ENCODE data around the gene CREB3L2.

CREB3L2 gene

DNA sequence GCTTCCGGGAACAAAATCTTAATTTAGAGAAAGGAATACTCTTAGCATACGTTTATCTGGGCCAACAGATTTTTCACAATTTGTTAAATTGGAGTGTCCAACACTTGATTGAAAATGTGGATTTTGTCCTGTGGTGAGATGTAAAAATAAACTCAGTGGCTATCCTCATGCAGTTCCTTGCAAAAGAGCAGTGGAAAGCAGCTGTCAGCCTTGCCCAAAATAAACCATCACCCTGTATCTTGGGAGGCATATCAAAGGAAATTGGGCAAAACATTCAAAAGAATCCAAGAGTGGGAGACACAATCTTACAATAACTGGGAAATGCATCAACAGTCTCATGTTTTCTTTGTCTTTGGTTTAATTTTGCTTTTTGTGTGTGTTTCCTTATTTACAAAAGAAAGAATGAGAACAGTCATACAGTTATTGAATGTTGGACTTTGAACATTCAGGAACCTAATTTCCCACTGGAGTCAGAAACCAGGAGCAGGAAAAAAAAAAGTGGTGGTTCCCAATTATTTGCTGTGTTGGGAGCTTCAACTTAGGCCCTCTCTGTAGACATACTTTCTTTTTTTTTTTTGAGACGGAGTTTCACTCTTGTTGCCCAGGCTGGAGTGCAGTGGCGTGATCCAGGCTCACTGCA lies 110.8 kb downstream of the CREB3L2 start:
- no peak for DNase-seq

DNA sequence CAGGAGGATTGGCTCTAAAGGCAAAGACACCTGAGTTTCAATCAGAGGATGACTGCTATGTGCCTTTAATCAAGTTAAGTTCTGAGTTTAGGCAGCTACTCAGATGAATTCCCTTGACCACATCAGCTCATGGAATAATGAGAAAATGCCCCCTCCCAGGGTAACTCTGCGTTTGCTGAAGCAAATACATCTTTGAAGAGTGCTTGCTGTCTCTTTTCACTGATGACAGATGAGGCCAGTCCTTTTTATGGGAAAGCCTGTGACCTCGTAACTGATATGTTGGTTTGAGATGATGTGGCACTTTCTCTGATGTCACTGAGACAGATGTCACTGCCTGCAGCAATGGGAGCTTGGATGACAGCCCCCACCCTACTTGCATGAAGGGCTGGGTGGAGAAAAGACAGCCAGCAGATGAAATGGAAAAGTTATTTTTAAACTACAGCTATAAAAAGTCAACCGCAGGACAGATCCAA lies 111.4 kb downstream of the CREB3L2 start:
- DNase-seq: no peak

DNA sequence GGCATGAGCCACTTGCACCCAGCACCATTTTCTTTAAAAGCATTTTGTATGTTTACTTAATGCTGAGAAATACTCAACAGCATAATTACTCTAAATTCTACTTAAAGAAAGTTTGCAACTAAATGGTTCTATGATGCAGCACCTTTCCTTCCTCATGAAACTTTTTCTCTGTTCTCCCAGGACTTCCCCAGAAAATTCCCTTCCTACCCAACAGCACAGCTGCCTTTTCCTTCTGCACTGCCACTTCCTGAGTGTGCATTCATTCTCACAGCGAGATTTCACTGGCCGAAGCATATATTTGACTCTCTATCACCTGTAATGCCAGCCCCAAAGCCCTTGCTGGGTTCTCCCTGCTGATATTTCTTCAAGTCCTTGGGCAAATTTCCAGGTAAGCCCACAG lies 113.6 kb downstream of the CREB3L2 start:
- no peak for DNase-seq

DNA sequence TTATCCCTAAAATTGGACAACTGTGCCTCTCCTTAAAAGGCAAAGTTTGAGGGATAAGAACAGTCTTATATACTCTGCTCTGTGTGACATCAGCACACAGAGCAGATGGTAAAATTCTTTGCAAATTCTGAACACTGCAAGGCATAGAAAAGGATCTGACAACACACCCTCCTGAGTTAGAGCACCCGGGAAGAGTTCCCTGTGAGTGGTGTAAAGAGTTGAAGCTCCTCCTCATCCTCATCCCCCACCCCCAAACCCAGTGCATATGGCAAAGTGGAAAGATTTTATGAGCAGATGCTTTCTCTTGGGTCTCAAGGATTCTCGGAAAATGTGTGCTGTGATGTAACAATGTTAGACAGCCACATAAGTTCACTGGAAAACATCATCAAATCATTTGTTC lies 115.1 kb downstream of the CREB3L2 start:
- no peak for DNase-seq

DNA sequence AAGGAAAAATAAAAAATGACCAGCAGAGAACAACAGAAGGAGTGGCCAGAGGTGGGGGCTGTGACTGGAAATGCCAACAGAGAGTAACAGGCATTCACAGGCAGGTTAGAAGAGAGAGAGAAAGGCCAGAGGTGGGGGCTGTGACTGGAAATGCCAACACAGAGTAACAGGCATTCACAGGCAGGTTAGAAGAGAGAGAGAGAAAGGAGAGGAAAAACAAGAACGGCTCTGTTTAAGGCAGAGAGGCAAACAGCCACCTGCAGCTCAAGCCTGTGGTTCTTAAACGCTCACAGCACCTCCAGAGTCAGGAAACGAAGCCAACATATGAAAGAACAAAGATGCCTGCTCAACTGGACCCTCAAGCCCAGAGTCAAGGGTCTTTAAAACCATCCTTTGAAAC lies 115.6 kb downstream of the CREB3L2 start:
- DNase-seq: no peak

DNA sequence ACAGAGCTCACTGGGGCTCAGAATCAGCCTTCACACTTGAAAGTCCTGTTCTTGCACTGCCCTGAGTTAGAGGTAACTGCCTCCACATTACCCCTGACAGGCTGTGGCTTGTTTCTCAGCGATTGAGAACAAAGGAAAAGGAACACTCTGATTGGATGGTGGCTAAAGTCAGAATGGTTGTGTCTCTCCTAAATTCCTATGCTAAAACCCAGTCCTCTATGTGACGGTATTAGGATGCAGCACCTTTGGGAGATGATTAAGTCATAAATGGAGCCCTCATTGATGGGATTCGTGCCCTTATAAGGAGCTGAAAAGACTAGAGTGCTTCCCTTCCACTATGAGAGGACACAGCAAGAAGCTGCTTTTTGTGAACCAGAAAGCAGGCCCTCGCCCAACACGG lies 116.2 kb downstream of the CREB3L2 start:
- DNase-seq: no peak

DNA sequence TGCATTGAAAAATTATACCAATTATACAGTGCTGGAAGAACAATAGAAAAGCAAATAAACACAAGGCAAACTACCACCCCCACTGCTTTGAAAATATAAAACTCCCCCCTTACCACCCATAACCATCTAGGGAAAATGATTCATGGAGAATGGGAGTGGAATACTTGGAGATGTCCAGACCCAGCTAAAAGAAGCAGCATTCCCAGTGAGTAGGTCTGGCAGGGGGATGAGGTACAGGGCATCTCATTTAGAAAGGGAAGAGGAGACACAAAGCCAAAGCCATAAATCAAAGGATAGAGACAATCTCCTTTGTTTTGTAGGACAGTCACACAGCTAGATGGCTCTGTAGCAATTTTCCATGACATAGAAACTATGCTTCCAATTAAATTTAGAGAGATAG lies 119.1 kb downstream of the CREB3L2 start:
- no peak for DNase-seq

DNA sequence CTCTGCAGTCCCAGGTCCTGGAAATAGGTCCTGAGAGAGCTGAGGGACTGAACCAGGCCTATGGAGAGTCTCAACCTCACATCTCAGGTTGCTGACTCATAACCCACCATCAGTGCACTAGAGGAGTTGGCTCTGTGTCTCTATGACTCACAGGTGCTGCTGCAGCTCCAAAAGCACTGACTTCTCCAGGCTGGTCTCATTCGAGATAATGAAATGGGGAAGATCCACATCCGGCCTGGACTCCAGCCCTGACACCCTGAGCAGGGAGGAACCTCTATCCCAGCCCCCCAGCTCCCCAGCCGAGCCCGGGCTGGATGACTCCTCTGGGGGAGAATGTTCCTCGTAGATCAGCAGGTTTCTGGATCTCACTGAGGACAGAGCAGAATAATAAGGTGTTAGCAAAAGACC lies 119.6 kb downstream of the CREB3L2 start:
- DNase-seq: no peak

DNA sequence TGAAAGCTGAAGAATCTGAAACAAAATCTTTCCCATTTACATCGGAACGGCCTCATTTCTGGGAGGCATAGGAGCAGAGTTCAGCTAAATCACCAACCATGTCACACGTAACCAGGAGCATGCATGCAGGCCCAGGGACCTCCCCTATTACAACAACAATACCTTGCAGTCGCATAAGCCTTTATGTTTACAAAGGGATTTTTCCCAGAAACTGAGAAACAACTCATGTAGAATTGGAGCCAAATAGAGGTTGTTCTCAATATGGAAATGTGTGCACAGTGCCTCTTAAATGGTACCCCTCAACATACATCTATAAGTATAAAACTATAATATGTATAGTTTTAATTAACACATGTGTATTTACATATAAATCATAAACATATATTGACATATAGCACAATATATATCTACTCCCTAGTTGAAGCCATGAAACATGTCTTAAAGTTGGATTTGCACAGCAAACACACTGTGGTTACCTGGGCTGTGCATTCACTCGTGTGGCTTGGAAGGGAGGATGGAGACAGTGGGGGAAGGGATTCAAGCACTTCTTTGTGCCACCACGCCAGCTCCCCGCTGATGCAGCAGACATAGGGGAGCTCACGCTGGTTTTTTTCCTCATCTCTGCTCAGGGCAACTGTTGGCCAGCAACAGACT lies 120.2 kb downstream of the CREB3L2 start:
- DNase-seq: no peak

DNA sequence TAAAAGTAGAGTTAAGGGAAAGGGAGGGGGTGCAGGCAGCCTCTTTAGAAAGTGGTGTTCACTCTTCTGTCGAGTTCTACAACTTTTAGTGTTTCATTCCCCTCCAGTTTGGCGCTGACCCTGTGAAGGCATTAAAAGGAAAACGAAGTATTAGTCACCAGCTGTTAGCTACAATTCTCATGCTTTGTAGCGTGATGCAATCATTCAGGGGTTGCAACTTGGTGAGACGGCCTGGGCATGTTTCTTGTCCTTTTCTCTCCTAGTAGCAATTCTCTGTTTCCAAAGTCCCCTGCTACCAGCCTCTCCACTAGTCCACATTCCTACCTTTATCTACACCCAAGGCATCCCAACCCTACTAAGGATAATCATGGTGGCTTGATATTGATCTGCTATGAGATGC lies 121.5 kb downstream of the CREB3L2 start:
- DNase-seq: no peak

DNA sequence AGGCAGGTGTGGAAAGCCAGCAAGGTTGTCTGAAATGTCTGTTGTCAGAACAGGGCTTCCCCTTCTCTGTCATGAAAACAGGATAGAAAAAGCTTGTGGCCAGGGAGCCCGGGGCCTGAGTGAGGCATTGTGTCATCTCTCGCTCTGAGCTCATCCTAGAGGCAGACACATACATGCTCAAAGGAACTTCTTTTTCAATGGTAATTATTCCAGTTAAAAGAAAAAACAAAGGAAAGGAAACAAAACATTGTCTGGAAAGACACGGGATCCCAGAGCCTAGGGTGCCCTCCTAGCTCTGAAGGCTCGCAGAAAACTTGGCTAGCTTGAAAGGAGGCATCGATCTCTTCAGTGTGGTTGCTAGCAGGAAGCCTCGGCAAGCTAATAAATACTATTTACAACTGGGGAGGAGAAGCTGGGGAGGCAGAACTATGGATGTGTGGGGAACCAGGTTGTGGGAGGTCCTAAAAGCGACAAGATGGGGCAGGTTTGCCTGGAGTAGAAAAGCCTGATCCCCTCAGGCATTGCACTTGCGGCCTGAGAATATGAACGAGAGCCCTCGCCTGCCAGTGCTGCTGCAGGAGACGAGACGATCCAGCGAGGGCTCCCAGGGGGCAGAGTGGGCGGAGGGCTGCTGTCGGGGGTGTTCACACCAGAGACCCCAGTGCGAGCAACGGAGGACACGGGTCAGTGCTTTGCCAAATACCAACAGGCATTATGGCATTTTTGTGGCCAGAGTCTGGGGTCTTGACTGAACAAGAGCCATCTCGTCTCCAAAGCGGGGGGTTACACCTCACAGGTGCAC lies 122.3 kb downstream of the CREB3L2 start:
- DNase-seq: no peak

DNA sequence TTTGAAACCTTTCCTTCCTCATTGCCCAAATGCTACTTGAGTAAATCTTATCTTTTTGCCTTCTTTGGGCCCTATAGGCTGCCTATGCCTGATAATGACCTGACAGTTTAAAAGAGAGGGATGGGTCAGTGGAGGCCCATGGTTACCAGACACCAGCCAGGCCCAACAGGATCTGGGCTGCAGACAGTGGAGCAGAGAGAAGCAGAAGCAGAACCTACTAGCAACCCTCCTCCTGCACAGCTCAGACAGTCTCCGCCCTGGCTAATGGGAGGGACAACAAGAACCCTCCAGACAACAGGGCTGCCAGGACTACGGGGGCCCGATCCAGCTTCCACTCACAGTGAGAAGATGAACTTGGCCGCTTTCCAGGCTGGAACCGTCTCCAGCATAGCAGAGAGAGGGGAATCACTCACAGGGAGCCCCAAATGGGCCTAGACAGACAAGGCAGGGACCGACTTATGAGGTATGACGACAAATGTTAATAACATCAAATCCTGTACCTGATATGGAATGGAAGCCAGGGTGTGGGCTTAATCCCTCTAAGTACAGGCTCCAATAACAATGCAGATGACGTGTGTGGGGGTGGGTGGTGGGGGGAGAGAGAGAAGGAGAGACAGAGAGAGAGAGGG lies 123.4 kb downstream of the CREB3L2 start:
- DNase-seq: no peak

DNA sequence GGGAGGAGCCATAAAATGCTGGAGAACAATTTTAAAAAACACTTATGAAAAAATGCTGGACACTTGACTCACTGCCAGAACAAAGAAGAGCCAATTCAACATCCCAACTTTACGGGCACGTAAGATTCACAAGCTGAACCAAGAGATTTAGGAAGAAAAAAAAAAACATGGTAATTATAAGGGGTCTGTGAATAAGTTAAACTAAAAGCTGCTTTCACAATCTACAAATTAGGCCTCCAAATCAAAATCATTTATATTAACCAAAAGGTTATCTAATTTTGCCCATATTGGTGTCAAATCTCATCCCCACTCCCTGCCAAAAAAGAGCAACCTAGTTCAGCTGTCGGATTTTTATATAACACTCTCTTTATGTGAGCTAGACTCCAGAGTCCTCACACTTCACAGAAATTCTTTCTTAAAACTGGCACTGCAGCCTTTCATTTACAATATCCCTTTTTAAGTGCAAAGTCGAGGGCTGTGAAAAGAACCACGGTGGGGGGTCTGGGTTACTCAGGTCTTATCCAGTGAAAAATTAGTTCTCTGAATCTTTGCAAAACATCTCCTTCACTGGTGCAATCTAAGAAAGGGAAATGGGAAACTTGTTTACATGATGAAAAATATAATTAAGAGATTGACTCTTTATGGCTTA lies 124.7 kb downstream of the CREB3L2 start:
- DNase-seq: no peak

DNA sequence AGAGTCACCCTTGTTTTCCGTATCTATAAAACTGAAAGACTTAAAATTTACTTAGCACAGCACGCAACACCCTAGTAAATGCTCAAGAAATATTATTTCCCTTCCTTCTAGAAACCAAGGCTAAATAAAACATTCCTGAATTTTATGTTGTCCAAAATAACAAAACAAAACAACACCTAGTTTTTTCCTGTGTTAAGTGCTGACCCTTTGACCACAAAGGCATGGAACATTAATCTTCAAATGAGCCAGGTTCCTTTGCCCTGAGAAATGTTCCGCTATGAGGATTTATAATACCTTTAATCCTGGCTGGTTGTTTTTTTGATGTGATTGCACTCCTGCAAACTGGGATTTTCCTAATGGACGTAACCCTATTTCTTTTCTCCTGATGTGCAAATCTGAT lies 126.1 kb downstream of the CREB3L2 start:
- DNase-seq: no peak

DNA sequence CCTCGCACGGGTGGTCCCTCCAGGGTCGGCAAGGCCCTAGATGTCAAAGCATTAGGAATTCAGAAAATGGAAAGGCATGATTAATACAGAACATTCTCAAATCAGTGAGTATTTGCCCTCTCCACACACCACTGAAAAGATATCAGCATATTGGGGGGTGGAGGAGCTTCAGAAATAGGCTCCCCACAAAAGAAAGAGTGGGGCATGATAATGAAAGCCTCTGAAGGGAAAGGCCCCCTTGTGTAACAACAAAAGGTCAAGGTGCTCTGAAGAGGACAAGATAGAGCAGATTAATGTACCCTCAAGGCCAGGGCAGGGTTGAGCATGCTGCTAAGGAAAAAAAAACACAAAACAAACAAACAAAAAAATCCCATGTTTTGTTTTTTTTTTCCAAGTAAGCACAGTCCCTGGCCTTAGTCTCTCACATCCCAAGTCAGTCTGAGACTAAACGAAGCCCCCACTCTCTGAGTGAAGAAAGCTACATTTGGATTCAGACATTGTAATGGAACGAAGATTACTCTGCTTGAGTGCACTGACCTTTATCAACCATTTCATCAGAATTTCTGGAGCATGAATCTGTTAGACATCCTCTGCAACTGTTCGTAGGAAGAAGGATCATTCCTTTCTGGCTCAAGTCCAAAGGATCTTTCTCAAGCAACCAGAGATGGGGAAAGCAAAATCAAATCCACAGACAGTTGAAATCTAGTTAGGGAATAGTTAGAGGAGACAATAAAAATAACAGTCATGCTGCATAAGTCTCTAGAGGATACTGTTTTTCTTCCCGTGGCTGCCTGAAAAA lies 127.7 kb downstream of the CREB3L2 start:
- no peak for DNase-seq

DNA sequence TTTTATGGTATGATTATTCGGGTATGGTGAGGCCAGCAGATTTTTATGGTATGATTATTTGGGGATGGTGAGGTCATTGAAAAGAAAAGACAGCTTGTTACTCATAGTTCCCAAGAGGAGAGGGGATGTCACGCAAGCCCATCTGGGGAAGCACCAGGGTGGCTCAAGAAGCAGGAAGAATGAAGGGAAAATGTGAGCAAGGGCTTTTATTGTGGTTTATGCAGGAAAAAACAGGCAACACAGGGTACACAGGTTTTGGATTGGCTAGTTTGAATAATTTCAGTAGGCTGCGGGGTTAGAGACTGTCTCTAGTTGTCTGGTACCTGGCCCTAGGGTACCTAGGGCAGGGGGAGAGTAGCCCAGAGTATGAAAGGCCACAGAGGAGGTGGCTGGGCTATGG lies 128.4 kb downstream of the CREB3L2 start:
- no peak for DNase-seq

DNA sequence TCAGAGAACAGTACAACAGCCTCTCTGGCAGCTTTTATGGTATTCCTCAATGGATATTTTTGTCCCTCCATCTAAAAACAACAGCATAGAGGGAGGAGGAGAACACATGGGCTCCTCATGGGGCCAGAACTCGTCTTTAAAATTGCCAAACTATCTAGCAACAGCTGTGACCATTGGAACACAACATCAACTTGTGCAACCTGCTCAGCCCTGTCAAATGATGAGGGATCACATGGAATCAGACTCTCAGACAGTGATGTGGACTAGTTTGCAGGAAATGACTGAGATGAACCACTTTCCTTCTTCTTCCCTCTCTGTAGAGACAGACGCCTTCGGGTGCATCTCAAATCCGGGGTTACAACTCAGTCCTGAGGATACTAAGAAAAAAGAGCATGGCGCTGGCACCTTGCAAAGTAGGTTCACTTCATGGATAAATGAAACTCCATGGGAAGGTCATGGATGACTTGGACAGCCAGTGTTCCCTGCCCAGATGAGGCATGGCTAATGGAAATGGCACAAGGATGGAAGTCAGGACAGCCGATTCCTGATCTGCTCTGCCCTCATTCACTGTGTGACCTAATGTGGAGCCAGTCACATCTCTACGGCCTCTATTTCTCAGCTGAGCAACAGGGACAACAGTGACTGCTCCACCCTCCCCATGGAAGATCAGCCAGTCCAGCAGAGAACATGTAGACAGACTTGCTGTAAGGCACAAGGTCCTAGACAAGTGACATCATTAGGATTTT lies 130.5 kb downstream of the CREB3L2 start:
- no peak for DNase-seq

DNA sequence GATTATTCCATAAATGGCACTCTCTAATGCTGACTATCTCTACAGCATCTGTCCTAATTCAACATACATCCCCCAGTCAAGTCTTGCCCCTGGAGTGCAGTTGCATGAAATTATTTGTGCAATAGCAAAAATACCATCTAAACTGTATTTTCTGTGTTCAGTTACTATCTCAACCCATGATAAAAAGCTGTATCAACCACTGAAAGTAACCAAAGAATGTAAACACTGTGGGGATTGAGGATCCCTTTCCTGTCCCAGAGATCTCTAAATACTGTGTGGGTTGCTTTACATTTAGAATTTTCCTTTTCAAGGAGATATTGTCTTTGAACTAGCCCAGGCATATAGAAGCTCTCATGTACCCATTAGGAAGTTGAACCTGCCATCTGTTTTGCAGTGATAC lies 131.2 kb downstream of the CREB3L2 start:
- DNase-seq: no peak

DNA sequence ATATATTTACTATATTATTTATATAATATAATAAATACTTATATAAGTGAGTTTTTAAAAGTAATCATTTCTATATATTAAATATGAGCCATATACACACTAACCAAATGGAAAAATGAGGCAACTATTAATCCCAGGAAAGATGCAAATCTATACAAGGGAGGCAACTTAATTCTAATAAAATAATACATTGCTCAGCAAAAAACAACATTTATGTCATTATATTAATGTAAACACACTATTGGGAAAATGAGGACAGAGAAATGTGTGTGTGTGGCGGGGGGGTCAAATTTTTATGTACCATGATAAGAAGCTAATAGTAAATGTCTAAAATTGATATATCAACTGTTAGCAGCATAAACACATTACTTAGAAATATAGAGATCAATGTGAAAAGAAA lies 131.8 kb downstream of the CREB3L2 start:
- DNase-seq: no peak

DNA sequence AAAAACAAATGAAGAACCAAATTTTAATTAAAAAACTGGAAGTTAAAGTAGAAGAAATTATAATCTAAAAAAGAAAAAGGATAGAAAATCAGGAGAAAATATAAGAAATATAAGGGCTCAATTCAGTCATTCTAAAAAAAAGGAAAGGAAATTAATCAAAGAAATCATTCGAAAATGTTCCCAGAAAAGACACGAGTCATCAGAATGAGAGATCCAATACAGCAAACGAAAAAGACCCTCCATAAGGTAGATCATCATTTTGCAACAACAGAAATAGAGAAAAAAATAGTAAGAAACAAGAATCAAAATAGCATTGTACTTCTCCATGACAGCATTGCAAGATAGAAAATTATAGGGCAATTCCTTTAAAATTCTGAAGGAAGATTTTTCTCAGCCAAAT lies 132.6 kb downstream of the CREB3L2 start:
- no peak for DNase-seq

DNA sequence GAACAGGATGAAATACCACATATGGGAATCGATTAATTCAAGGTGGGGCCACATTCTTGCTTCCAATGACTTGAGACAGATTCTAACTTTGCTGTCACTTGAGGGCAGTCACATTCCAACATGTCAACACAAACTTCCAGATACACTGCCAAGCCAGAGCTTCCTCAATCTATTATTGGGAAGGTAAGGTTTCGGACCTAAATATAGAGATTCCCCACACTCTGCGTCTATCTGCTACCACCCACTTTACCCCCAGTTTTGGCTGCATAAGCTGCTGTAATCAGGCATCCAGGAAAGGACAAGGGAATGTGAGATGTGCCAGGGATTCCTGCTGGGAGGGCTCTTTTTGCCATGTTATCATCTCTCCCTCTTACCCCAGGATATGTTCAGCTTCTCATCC lies 134.6 kb downstream of the CREB3L2 start:
- DNase-seq: no peak

DNA sequence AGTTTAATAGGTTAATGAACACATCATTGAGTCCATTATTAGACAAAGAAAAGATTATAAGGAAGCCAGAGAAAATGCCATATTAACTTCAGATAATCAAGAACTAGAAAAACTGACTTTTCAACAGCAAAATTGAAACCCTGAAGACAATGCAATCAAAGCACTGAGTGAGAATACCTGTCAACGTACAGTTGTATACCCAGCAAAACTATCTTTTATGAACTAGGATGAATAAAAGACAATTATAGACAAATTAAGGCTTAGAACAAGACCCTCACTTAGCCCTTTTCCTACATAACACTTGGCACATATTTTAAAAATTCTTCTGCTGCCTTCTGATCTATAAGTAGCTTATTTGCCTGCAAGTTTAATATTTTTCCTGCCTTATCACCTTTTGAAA lies 136.1 kb downstream of the CREB3L2 start:
- no peak for DNase-seq

Data from CD4-positive, alpha-beta T cell treated with Interleukin-15 for 1 hour (primary cell).